Transverse colon (tissue), 4 donors: ENCODE measurements around the gene SPECC1. TPM values are rescaled to one million over a fixed set of nuclear protein-coding genes. Genes with fewer than 3 reads are reported as not detected.
"Not testable (repeated sequence)": the region's sequence is repeated elsewhere in the genome, so short reads cannot be mapped to it uniquely, and the experiment has no call there.

Experiments used
- DNase-seq: peaks from one replicate; pipeline ENCODE4 v3.0.0-alpha.2; 2019
- H3K27ac ChIP-seq, 4 donors: fragments of 200-600 bp; sonication (generic); 2 replicates each; pipeline ENCODE4 v1.5.1; 2016 to 2018; ENCODE audit warnings: inconsistent platforms in 4 of 4
- H3K27me3 ChIP-seq: fragments of 200-600 bp; sonication (generic); 2 replicates; pipeline ENCODE4 v1.5.1; 2017; ENCODE audit warnings: inconsistent platforms
- H3K36me3 ChIP-seq, 4 donors: fragments of 200-600 bp; sonication (generic); 2 replicates each; pipeline ENCODE4 v1.5.1; 2017 to 2019; ENCODE audit warnings: inconsistent platforms in 4 of 4
- H3K4me1 ChIP-seq, 4 donors: fragments of 200-600 bp; sonication (generic); 2 replicates each; pipeline ENCODE4 v1.5.1; 2017 to 2020; ENCODE audit warnings: inconsistent platforms in 4 of 4
- H3K4me3 ChIP-seq, 4 donors: fragments of 200-600 bp; sonication (generic); 1 replicate in 1 of 4; 2 replicates in 3 of 4; pipeline versions ENCODE4 v1.5.1 to v1.6.1; 2017 to 2019; ENCODE audit warnings: inconsistent platforms in 4 of 4
- H3K9me3 ChIP-seq, 2 donors: fragments of 200-600 bp; sonication (generic); 2 replicates each; pipeline ENCODE4 v1.5.1; 2017 to 2019; ENCODE audit warnings: inconsistent platforms in 2 of 2
- EP300 ChIP-seq: sonication (generic); formaldehyde crosslinking; IDR thresholded peaks from one replicate; pipeline ENCODE4 v1.6.1; 2017; ENCODE audit warnings: antibody characterized with exemption, low read depth
- POLR2A ChIP-seq: fragments of 450-650 bp; IDR thresholded peaks from one replicate; pipeline ENCODE4 v1.6.1; 2016; ENCODE audit warnings: antibody characterized with exemption, mild to moderate bottlenecking, moderate library complexity
- POLR2AphosphoS5 ChIP-seq, 3 donors: sonication (generic); formaldehyde crosslinking; IDR thresholded peaks; one replicate each; pipeline ENCODE4 v1.6.1; 2016; ENCODE audit warnings: antibody characterized with exemption in 3 of 3
- WGBS, 2 donors: methylation state at CpG; one replicate each; pipeline ENCODE4 v1.1.5; 2018; ENCODE audit warnings: low coverage in 1 of 2; 5-methylcytosine and 5-hydroxymethylcytosine counted together
- in situ Hi-C, 4 donors: fragments of 200-750 bp; cut with MboI; loops; one replicate each; pipeline versions ENCODE4 v1.15.0 to v1.15.1; 2017; ENCODE audit warnings: low sequenced_read_pairs in 3 of 4, low pct_ligation_motif_present in 1 of 4, low pct_unique_long_range_greater_than_20kb in 1 of 4
- intact Hi-C: fragments of 100-400 bp; cut with DNase I; formaldehyde crosslinking; loops from one replicate; pipeline ENCODE4 v1.15.1; 2023; ENCODE audit warnings: low total_unique reads
- total RNA-seq, 4 donors: library from RNA; depleted of rRNA; stranded (reverse); fragments of >200 nt; gene quantifications; one replicate each; pipeline ENCODE4 v1.1.0, GENCODE V29; 2016
- TF ChIP-seq, protein P1 (sequence below), 5 experiments: fragments of 200-600 bp in 3 of 5; fragments of 450-650 bp in 2 of 5; sonication (generic) in 3 of 5; IDR thresholded peaks; 1 replicate in 2 of 5; 2 replicates in 3 of 5; pipeline ENCODE4 v1.5.1; 2016 to 2017; ENCODE audit warnings: antibody characterized with exemption in 5 of 5, inconsistent platforms in 3 of 5, mild to moderate bottlenecking in 2 of 5, moderate library complexity in 1 of 5

SPECC1 gene, protein sequence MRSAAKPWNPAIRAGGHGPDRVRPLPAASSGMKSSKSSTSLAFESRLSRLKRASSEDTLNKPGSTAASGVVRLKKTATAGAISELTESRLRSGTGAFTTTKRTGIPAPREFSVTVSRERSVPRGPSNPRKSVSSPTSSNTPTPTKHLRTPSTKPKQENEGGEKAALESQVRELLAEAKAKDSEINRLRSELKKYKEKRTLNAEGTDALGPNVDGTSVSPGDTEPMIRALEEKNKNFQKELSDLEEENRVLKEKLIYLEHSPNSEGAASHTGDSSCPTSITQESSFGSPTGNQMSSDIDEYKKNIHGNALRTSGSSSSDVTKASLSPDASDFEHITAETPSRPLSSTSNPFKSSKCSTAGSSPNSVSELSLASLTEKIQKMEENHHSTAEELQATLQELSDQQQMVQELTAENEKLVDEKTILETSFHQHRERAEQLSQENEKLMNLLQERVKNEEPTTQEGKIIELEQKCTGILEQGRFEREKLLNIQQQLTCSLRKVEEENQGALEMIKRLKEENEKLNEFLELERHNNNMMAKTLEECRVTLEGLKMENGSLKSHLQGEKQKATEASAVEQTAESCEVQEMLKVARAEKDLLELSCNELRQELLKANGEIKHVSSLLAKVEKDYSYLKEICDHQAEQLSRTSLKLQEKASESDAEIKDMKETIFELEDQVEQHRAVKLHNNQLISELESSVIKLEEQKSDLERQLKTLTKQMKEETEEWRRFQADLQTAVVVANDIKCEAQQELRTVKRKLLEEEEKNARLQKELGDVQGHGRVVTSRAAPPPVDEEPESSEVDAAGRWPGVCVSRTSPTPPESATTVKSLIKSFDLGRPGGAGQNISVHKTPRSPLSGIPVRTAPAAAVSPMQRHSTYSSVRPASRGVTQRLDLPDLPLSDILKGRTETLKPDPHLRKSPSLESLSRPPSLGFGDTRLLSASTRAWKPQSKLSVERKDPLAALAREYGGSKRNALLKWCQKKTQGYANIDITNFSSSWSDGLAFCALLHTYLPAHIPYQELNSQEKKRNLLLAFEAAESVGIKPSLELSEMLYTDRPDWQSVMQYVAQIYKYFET
- total RNA-seq, result 100 to 1,000 TPM; 117 to 141 (median 125) TPM

DNA sequence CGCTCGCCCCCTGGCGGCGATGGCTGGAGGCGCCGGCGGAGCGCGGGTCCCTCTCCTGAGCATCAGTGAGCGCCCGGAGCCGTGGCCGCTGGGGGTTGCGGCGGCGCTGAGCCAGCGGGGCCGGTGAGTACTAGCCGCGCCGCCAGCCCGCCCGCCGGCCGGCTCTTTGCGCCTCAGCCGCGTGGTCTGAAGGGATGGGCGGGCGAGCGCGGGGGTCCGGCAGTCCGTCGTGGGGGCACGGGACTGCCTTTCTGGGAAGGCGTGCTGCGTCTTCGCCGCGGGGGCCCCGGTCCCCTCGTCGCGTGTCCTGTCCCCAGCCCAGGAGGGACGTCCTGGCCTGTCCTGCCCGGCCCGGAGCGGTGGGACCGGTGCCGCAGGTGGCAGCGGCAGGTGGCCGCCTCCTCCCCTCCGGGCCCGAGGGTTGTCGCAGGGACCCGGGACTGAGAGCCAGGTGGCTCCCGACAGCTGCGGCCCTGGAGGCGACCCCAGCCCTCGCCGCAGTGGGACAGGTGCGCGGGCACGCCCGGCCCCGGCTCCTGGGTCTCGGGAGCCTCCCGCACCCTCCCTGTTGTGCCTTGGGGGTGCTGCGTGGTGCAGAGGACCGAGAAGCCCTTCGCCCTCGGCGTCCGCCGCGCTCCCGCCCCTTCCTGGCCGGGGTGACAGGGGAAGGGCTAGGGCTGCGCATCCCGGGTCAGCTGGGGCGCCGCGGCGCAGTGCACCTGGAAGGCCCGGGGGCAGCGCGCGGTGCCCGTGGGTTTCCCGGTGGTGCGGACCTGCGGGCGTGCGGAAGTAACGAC, at the start of gene SPECC1:
Gene SPECC1, plus strand, starts transcription at position 58 of the 797 bp plus-strand sequence. CDS start 87,293 bp downstream, outside the sequence.
- H3K4me1 ChIP-seq, result peaks cover 0 to 19% (median 14%) of the 10 kb centered on the region in 4 donors
- TF ChIP-seq, protein P1, sequence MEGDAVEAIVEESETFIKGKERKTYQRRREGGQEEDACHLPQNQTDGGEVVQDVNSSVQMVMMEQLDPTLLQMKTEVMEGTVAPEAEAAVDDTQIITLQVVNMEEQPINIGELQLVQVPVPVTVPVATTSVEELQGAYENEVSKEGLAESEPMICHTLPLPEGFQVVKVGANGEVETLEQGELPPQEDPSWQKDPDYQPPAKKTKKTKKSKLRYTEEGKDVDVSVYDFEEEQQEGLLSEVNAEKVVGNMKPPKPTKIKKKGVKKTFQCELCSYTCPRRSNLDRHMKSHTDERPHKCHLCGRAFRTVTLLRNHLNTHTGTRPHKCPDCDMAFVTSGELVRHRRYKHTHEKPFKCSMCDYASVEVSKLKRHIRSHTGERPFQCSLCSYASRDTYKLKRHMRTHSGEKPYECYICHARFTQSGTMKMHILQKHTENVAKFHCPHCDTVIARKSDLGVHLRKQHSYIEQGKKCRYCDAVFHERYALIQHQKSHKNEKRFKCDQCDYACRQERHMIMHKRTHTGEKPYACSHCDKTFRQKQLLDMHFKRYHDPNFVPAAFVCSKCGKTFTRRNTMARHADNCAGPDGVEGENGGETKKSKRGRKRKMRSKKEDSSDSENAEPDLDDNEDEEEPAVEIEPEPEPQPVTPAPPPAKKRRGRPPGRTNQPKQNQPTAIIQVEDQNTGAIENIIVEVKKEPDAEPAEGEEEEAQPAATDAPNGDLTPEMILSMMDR (IDR thresholded peaks at IDR 0.05), result peak in 2 of 5 experiments; percentile 96 to 99
- TF ChIP-seq POLR2AphosphoS5 (IDR thresholded peaks at IDR 0.05), result peak in 1 of 3 donors; percentile 13
- TF ChIP-seq POLR2A, result no peak
- no peaks in the 10 kb centered on the region for H3K9me3 ChIP-seq
- no peaks in the 10 kb centered on the region for H3K36me3 ChIP-seq
- peaks cover 95% of the 10 kb centered on the region for H3K27me3 ChIP-seq
- in situ Hi-C loops (loop anchor here in 1 of 4 donors (10.0 kb wide), 1 partner anchor 95 kb away; no protein-coding TSS in a partner anchor), intact Hi-C loops (no loop called here)
- H3K4me3 ChIP-seq, result peak within 1 kb of the TSS; percentile 42 to 69 (median 51)
- peak; percentile 86 for DNase-seq
- H3K27ac ChIP-seq, result peak within 1 kb of the TSS; percentile 47 to 63 (median 52)
- 0% methylated on average over 31 of the region's 96 CpGs; no CpG with 5 or more reads in 1 of the 2 donors for WGBS, 2 donors

DNA sequence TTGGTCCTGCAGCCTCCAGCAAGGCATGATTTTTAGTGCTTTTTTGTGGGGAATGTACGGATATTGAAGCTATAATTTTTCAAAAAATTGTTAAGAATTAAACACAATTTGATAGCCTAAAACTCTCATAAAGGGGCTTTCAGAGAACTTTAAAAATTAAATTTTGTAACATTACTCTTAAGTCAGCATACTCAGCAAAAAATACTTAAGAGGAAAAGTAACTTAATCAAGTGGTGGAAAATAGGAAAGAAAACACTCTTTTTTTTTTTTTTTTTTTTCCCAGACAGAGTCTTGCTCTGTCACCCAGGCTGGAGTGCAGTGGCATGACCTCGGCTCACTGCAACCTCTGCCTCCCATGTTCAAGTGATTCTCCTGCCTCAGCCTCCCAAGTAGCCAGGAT, 46.2 kb upstream of the SPECC1 start:
- H3K36me3 ChIP-seq, result peaks cover 0 to 45% (median 15%) of the 10 kb centered on the region in 4 donors
- in situ Hi-C loops, result not testable (repeated sequence)

DNA sequence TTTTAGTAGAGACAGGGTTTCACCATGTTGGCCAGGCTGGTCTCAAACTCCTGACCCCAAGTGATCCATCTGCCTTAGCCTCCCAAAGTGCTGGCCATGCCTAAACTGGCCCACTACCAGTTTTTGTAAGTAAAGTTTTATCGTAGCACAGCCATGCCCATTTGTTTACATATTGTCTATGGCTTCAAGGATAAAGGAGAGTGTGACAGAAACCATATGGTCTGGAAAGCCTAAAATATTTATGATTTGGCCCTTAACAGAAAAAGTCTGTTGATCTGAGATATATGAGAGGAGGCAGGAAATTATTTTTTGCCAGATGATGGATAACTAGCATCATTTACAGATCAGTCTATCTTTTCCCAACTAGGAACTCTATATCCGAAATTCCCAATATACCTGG, 36.0 kb upstream of the SPECC1 start:
- H3K4me3 ChIP-seq, result no peak overlapping the region
- H3K4me1 ChIP-seq, result peaks cover 9 to 17% (median 12%) of the 10 kb centered on the region in 4 donors
- intact Hi-C loops, result no loop called here
- in situ Hi-C loops, result no loop called here
- no peak overlapping the region for H3K27ac ChIP-seq
- no peaks in the 10 kb centered on the region for H3K9me3 ChIP-seq
- H3K27me3 ChIP-seq, result no peaks in the 10 kb centered on the region
- WGBS, 2 donors, result 83 to 95% methylated on average over 2 of the region's 2 CpGs
- H3K36me3 ChIP-seq, result peaks cover 0 to 9% (median 2%) of the 10 kb centered on the region in 4 donors
- DNase-seq, result no peak
- TF ChIP-seq POLR2AphosphoS5 (IDR thresholded peaks at IDR 0.05) (no peak), EP300 (no peak), POLR2A (no peak)
- TF ChIP-seq, protein P1 (IDR thresholded peaks at IDR 0.05), result no peak

More for the DNA sequence above, 46.2 kb upstream of the SPECC1 start:
- WGBS, 2 donors, result 93 to 94% methylated on average over 2 of the region's 2 CpGs
- H3K4me3 ChIP-seq, H3K9me3 ChIP-seq, intact Hi-C loops, H3K27me3 ChIP-seq, DNase-seq, H3K27ac ChIP-seq, H3K4me1 ChIP-seq: not testable (repeated sequence)

DNA sequence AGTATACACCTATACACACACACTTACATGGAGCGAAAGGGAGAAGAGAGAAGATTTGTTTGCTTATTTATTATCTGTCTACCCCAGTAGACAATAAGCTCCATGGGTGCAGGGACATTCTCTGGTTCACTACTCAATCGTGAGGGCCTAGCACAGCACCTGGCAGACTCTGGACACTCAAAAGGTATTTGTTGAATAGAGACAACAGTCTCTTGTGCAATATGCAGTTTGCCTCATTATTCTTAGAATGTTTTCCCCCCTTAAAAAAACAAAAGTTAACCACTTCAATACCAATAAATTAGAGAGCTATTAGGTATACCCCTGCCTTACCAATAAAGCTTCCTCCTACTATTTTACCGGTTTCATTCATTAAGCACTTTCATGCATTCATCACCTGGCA, 33.6 kb upstream of the SPECC1 start:
- DNase-seq, result no peak
- no peaks in the 10 kb centered on the region for H3K9me3 ChIP-seq
- no peak overlapping the region for H3K4me3 ChIP-seq
- H3K36me3 ChIP-seq, result no peaks in the 10 kb centered on the region
- in situ Hi-C loops, result loop anchor here in 1 of 4 donors (25.0 kb wide), 1 partner anchor 337 kb away; no protein-coding TSS in a partner anchor
- H3K4me1 ChIP-seq, result peaks cover 15 to 22% (median 20%) of the 10 kb centered on the region in 4 donors
- intact Hi-C loops, result no loop called here
- 84% methylated on average over 3 of the region's 3 CpGs for WGBS, 2 donors
- H3K27me3 ChIP-seq, result no peaks in the 10 kb centered on the region
- TF ChIP-seq POLR2AphosphoS5 (IDR thresholded peaks at IDR 0.05), result no peak
- TF ChIP-seq, protein P1 (IDR thresholded peaks at IDR 0.05), result no peak
- no peak for TF ChIP-seq POLR2A
- no peak for TF ChIP-seq EP300
- H3K27ac ChIP-seq, result no peak overlapping the region
